Body of pancreas (tissue), 4 donors: Measurements from ENCODE around the gene GNS. TPM values are rescaled to one million over a fixed set of nuclear protein-coding genes. Genes with fewer than 3 reads are reported as not detected.

Experiments used
- ATAC-seq: fragments of 150-250 bp; one replicate; pipeline ENCODE4 v1.9.1; 2016
- DNase-seq, 4 donors: peaks; one replicate each; pipeline ENCODE4 v3.0.0-alpha.2; 2019
- H3K27ac ChIP-seq, 4 donors: fragments of 200-600 bp; sonication (generic); 1 replicate in 3 of 4; 2 replicates in 1 of 4; pipeline versions ENCODE4 v1.5.1 to v1.6.1; 2016 to 2019; ENCODE audit warnings: mild to moderate bottlenecking in 1 of 4, mixed read lengths in 1 of 4, moderate library complexity in 1 of 4
- H3K27me3 ChIP-seq, 2 donors: fragments of 200-600 bp; sonication (generic); one replicate each; pipeline ENCODE4 v1.6.0; 2016; ENCODE audit warnings: mild to moderate bottlenecking in 1 of 2
- H3K36me3 ChIP-seq, 2 donors: fragments of 200-600 bp; sonication (generic); replicated peaks in 1 of 2; 2 replicates each; pipeline ENCODE4 v1.5.1; 2016; ENCODE audit warnings: low read depth in 2 of 2; ENCODE audit not compliant: insufficient read depth in 1 of 2
- H3K4me1 ChIP-seq: fragments of 200-600 bp; sonication (generic); one replicate; pipeline ENCODE4 v1.6.0; 2016
- H3K4me3 ChIP-seq, 2 donors: fragments of 200-600 bp; sonication (generic); 1 replicate in 1 of 2; 2 replicates in 1 of 2; pipeline ENCODE4 v1.5.1; 2016 to 2019
- H3K9me3 ChIP-seq, 3 donors: fragments of 200-600 bp; sonication (generic); 1 replicate in 2 of 3; 2 replicates in 1 of 3; pipeline ENCODE4 v1.5.1; 2016
- CTCF ChIP-seq, 7 experiments: fragments of 450-650 bp in 4 of 7; fragments of 200-600 bp in 3 of 7; sonication (generic) in 3 of 7; IDR thresholded peaks; one replicate each; pipeline ENCODE4 v1.5.1; 2016 to 2019; ENCODE audit warnings: antibody characterized with exemption in 7 of 7
- POLR2A ChIP-seq, 3 donors: fragments of 450-650 bp; IDR thresholded peaks; one replicate each; pipeline ENCODE4 v1.6.1; 2016; ENCODE audit warnings: antibody characterized with exemption in 3 of 3, mild to moderate bottlenecking in 2 of 3
- WGBS, 2 donors: methylation state at CpG; one replicate each; pipeline ENCODE4 v1.1.5; 2017; 5-methylcytosine and 5-hydroxymethylcytosine counted together
- intact Hi-C: fragments of 100-400 bp; cut with DNase I; formaldehyde crosslinking; loops from one replicate; pipeline ENCODE4 v1.15.1; 2023
- total RNA-seq, 2 donors: library from RNA; depleted of rRNA; stranded (reverse); fragments of >200 nt; gene quantifications; one replicate each; pipeline ENCODE4 v1.1.0, GENCODE V29; 2016

The GNS gene
- total RNA-seq, 2 donors from 2014 or later, result 29.3 to 43.1 TPM

- H3K4me3 ChIP-seq, result no peak overlapping the region
- TF ChIP-seq POLR2A (IDR thresholded peaks at IDR 0.05) (no peak), CTCF (IDR thresholded peaks at IDR 0.05) (peak; percentile 46 to 95 (median 88))
- H3K4me1 ChIP-seq, result peaks cover 11% of the 10 kb centered on the region
- intact Hi-C loops, result no loop called here
- H3K27ac ChIP-seq, result peak overlapping the region in 1 of 4 donors; percentile 59
- H3K27me3 ChIP-seq, result no peaks in the 10 kb centered on the region
- ATAC-seq, result peak; percentile 94
- 25 to 33% methylated on average over 5 of the region's 5 CpGs for WGBS, 2 donors
- peak; percentile 65 to 92 (median 80) for DNase-seq
- H3K36me3 ChIP-seq, result no peaks in the 10 kb centered on the region
- H3K9me3 ChIP-seq, result no peaks in the 10 kb centered on the region
Measured at GRCh38 chr12:64796205-64796845, 37.1 kb upstream of the GNS start.

DNA sequence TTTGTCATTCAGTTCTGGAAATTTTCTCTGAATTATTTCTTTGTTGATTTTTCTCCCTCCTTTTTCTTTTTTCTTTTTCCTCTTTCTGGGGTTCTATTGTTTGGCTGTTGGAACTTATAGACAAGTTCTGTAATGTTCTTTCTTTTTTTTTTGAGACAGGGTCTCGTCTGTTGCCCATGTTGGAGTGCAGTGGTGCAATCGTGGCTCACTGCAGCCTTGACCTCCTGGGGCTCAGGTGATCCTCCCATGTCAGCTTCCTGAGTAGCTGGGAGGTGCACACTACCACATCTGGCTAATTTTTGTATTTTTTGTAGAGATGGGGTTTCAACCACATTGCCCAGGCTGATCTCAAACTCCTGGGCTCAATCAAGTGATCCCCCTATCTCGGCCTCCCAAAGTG, 35.1 kb upstream of the GNS start:
- 58 to 79% methylated on average over 3 of the region's 3 CpGs for WGBS, 2 donors
- Histone ChIP-seq H3K9me3 (no peaks in the 10 kb centered on the region), H3K4me1 (peaks cover 19% of the 10 kb centered on the region), H3K36me3 (no peaks in the 10 kb centered on the region), H3K4me3 (no peak overlapping the region), H3K27me3 (no peaks in the 10 kb centered on the region), H3K27ac (no peak overlapping the region)
- ATAC-seq, result no peak
- intact Hi-C loops, result no loop called here
- TF ChIP-seq POLR2A (IDR thresholded peaks at IDR 0.05), result no peak
- no peak for TF ChIP-seq CTCF (IDR thresholded peaks at IDR 0.05)
- no peak for DNase-seq

DNA sequence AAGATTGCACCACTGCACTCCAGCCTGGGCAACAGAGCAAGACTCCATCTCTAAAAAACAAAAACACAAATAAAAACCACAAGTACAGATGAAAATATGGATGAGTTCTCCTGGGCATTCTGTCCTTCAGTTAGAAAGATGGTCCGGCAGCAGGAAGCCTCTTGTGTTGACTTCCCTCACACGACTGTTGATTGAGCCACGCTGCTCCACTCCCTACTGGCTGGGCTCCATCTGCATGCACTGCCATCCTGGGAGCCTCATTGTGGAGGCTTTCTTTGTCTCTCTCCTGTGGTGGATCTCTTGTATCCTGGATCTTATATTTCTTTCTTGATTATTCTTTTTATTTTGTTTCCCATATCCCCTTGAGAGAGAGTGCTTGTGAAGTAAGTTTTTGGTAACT, 34.4 kb upstream of the GNS start:
- 57 to 60% methylated on average over 3 of the region's 3 CpGs for WGBS, 2 donors
- H3K27ac ChIP-seq, result no peak overlapping the region
- intact Hi-C loops, result no loop called here
- H3K9me3 ChIP-seq, result no peaks in the 10 kb centered on the region
- DNase-seq (no peak), ATAC-seq (no peak)
- no peak overlapping the region for H3K4me3 ChIP-seq
- H3K36me3 ChIP-seq, result no peaks in the 10 kb centered on the region
- no peaks in the 10 kb centered on the region for H3K27me3 ChIP-seq
- peaks cover 19% of the 10 kb centered on the region for H3K4me1 ChIP-seq
- TF ChIP-seq CTCF (IDR thresholded peaks at IDR 0.05), result no peak
- no peak for TF ChIP-seq POLR2A (IDR thresholded peaks at IDR 0.05)

DNA sequence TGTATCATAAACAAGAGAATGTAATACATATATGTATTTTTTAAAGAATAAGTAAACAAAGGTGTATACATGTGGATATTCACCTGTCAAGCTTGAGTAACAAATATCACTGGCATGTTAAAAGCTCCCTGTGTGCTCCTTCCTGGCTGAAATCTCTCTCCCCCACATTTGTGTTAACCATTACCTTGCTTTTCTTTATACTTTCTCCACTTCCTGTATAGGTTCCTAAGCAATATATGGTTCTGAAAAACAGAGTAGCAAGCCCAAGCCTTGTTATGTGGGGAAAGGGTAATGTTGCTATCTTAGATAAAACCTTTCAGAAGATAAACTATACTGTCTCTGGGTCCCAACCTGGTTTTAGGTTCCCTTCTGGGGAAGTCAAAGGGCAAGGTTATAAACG, 32.9 kb upstream of the GNS start:
- H3K27me3 ChIP-seq, result no peaks in the 10 kb centered on the region
- WGBS, 2 donors, result 59 to 64% methylated on average over 1 of the region's 1 CpG
- ATAC-seq, result no peak
- no peak overlapping the region for H3K4me3 ChIP-seq
- TF ChIP-seq CTCF (IDR thresholded peaks at IDR 0.05) (no peak), POLR2A (IDR thresholded peaks at IDR 0.05) (no peak)
- peaks cover 15% of the 10 kb centered on the region for H3K4me1 ChIP-seq
- peaks cover 0 to 3% of the 10 kb centered on the region in 2 donors for H3K36me3 ChIP-seq
- H3K9me3 ChIP-seq, result no peaks in the 10 kb centered on the region
- intact Hi-C loops, result no loop called here
- DNase-seq, result no peak
- no peak overlapping the region for H3K27ac ChIP-seq

DNA sequence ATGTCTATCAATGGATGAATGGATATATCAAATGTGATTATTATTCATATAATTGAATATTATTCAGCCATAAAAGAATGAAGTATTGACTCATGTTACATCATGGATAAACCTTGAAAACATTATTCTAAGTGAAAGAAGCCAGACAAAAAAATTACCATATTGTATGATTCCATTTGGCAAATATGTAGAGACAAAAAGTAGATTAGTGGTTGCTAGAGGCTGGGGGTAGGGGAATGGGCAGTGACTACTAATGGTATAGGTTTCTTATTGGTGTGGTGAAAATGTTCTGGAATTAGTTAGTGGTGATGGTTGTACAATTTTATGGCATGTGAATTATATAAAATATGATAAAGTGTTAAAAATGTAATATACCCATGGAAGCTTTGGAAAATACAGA, 31.8 kb upstream of the GNS start:
- no peak for TF ChIP-seq CTCF (IDR thresholded peaks at IDR 0.05)
- no peak for TF ChIP-seq POLR2A (IDR thresholded peaks at IDR 0.05)
- intact Hi-C loops, result no loop called here
- H3K36me3 ChIP-seq, result peaks cover 0 to 5% of the 10 kb centered on the region in 2 donors
- ATAC-seq (no peak), DNase-seq (no peak)
- H3K4me1 ChIP-seq, result peaks cover 8% of the 10 kb centered on the region
- no peaks in the 10 kb centered on the region for H3K9me3 ChIP-seq
- no peaks in the 10 kb centered on the region for H3K27me3 ChIP-seq
- H3K4me3 ChIP-seq, result no peak overlapping the region
- no peak overlapping the region for H3K27ac ChIP-seq
